ENCODE data around the gene GNG7.

DNA sequence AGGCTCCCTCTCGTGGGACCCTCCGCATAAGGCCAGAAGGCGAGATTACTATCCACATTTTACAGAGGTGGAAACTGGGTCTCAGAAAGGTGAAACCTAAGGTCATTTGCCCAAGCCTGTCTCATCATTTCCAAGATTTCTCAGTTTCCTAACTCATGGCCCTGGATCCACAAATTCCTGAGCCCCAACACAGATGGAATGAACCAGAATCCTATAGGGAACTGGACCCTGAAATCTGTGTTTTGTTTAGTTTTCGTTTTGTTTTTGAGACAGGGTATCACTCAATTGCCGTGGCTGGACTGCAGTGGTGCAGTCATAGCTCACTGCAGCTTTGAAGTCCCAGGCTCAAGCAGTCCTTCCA is 563 bp upstream of the GNG7 start:
- TF ChIP-seq EZH2 (IDR thresholded peaks at IDR 0.05; ENCODE audit: borderline replicate concordance, low read depth, low read length, severe bottlenecking) (no peak), MYC (IDR thresholded peaks at IDR 0.05; ENCODE audit: low read depth, low read length) (no peak), POLR2AphosphoS5 (IDR thresholded peaks at IDR 0.05; ENCODE audit: insufficient read depth, low read depth, low read length) (no peak), POLR2A (IDR thresholded peaks at IDR 0.05; ENCODE audit: low read depth, low read length) (no peak), JUN (IDR thresholded peaks at IDR 0.05; ENCODE audit: borderline replicate concordance, insufficient read depth, insufficient read length, low read depth) (no peak)
- TF ChIP-seq, protein P1, sequence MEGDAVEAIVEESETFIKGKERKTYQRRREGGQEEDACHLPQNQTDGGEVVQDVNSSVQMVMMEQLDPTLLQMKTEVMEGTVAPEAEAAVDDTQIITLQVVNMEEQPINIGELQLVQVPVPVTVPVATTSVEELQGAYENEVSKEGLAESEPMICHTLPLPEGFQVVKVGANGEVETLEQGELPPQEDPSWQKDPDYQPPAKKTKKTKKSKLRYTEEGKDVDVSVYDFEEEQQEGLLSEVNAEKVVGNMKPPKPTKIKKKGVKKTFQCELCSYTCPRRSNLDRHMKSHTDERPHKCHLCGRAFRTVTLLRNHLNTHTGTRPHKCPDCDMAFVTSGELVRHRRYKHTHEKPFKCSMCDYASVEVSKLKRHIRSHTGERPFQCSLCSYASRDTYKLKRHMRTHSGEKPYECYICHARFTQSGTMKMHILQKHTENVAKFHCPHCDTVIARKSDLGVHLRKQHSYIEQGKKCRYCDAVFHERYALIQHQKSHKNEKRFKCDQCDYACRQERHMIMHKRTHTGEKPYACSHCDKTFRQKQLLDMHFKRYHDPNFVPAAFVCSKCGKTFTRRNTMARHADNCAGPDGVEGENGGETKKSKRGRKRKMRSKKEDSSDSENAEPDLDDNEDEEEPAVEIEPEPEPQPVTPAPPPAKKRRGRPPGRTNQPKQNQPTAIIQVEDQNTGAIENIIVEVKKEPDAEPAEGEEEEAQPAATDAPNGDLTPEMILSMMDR (IDR thresholded peaks at IDR 0.05; ENCODE audit: extremely low read depth in 1 of 2, insufficient read depth in 1 of 2, low read depth in 1 of 2, low read length in 2 of 2): no peak
- TF ChIP-seq, protein P2, sequence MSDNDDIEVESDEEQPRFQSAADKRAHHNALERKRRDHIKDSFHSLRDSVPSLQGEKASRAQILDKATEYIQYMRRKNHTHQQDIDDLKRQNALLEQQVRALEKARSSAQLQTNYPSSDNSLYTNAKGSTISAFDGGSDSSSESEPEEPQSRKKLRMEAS (IDR thresholded peaks at IDR 0.05; ENCODE audit: insufficient read depth, insufficient read length): no peak

Data from endothelial cell of umbilical vein (primary cell).